HUDEP-2 (cell line): ENCODE measurements around the gene ATOX1.
"Not testable (repeated sequence)": the region's sequence is repeated elsewhere in the genome, so short reads cannot be mapped to it uniquely, and the experiment has no call there.

Experiments used
- DNase-seq, 76 experiments: peaks; one replicate each; lab custom pipeline; 2025; ENCODE audit not compliant: unreplicated experiment in 76 of 76; lab: John Stamatoyannopoulos, UW

ATOX1 gene

DNA sequence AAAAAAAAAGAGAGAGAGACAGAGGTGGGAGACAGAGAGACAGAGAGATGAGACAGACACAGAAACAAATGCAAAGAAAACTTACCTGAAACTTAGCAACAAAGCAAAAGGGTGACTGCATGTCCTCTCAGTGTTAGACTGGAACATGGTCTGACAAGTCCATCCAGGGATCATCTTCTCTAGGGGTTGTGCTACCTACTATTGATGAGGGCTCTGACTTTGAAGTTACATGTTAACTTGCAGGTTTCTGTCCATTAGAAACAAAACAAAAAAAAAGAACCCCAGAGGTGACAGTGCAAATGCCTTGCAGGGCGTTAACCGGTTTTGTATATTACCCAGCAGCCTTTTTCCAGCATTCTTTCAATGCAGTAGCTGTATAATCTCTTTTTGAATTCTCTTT lies 58.1 kb downstream of the ATOX1 start:
- no peak for DNase-seq

DNA sequence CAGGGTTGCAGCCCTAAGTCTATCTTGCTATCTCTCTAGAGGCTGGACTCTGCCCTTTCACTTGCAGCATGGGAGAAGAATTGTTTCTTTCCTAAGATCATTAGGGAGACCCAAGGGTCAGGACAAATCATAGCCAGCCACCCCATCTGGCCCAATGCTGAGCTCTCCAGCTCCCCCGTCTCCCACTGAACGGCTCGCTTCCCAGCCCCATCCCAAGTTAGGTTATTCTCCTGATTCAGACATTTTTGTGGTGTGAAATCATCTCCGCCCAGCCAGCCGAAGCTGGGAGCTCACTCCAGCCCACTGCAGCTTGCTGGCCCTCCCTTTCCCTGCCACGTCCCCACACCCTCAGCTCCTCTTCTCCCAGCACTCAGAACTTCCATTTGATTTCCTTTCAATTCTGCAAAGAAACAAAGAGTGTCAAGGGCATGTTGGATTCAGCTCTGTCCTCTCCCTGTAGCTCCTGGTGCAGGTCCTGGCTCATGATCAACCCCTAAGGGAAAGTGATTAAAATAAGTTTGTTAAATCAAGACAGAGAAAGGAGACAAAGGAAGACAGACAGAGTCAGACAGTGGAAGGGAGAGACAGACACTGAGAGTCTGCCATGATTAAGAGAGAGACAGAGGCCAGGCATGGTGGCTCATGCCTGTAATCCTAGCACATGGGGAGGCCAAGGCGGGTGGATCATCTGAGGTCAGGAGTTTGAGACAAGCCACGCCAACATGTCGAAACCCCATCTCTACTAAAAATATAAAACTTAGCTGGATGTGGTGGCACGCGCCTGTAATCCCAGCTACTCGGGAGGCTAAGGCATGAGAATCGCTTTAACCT lies 59.1 kb downstream of the ATOX1 start:
- DNase-seq, result no peak

DNA sequence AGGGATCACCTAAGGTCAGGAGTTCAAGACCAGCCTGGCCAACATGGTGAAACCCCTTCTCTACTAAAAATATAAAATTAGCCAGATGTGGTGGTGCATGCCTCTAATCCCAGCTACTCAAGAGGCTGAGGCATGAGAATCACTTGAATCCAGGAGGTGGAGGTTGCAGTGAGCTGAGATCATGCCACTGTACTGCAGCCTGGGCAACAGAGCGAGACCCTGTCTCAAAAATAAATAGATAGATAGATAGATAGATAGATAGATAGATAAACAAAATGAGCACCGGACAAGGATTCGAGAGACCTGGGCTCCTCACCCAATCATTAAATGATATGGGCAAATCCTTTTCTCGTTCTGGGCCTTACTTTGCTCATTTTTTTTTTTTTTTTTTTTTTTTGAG lies 60.4 kb downstream of the ATOX1 start:
- DNase-seq, result not testable (repeated sequence)

DNA sequence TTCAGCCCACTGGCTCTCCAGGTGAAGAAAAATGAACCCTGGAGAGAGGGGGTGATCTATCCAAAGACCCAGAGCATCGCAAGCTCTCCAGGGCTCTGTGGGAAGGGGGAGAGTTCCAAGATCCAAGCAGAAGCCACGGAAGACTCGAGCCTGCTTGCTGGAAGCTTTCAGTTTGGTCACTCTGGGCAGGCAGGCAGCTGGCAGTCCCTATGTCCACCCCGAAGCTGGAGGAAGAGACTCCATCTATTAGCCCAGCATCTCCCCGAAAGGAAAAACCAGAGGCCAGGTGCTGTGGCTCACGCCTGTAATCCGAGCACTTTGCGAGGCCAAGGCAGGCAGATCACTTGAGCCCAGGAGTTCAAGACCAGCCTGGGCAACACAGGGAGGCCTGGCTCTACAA lies 61.0 kb downstream of the ATOX1 start:
- DNase-seq, result no peak

DNA sequence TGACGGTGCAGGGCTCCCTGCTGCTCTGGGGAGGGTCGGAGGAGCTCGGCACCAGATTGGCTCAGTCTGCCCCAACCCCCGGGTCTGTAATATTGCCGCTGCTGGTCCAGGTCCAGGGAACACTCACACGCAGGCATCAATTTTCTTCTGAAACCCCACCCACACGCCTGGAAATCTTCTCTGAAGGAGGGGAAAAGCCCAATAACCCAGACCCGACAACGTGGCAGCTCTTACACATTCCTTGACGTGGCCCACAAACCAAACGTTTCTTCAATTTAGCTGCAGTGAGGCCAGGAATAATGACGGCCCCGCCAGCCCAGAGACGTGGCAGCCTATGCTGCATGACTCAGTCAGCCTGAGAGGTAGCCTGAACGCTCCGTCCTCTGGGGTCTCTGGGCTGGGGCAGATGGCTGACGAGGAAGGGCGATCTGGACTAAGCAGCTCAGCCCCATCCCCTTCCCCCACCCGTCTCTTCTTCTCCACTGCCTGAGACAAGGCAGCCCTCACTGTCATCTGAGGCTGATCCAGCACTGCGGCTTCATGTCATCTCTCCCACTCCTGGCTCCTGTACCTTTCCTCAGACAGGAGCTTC lies 61.9 kb downstream of the ATOX1 start:
- no peak for DNase-seq

DNA sequence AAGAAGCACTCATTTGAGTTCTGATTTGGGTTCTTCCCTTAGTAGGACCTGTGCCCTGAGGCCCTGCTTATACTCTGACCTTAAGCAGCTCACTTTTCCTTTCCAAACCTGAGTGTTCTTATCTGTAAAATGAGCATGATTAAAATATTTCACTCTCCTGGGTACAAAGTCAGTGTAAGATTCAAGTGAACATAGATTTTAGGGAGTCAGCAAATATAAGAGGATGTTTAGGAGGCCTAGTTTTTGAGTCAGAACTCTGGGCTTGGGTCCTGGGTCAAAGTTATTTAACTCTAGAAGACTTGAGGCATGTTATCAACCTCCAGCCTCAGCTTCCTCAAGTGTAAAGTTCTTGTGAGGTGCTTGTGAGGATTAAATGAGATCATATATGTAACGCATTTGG lies 63.0 kb downstream of the ATOX1 start:
- no peak for DNase-seq

DNA sequence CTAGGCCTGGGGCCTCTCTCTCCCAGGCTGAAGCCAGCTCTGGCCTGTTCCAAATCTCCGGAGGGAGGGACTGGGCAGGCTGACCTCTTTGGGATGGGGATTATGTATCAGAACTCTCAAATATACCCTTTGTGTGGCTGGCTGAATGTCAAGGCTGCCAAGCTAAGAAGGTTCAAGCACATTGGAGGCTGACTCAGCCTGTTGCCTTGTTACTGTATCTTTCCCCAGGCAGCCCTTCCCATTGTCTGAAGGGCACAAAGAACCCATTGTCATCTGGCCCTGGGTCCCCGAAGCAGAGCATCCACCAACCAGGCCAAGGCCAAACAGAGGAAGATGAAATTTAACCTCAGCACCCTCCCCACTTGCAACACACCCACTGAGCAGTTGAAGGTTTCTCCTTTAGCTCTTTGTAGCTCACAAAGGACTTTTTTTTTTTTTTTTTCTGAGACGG lies 64.4 kb downstream of the ATOX1 start:
- no peak for DNase-seq
